ENCODE measurements around the gene OLIG3.

OLIG3 gene

GRCh38 chr6:137495703-137496336, 1.6 kb upstream of the OLIG3 start:
- DNase-seq = no peak

DNA sequence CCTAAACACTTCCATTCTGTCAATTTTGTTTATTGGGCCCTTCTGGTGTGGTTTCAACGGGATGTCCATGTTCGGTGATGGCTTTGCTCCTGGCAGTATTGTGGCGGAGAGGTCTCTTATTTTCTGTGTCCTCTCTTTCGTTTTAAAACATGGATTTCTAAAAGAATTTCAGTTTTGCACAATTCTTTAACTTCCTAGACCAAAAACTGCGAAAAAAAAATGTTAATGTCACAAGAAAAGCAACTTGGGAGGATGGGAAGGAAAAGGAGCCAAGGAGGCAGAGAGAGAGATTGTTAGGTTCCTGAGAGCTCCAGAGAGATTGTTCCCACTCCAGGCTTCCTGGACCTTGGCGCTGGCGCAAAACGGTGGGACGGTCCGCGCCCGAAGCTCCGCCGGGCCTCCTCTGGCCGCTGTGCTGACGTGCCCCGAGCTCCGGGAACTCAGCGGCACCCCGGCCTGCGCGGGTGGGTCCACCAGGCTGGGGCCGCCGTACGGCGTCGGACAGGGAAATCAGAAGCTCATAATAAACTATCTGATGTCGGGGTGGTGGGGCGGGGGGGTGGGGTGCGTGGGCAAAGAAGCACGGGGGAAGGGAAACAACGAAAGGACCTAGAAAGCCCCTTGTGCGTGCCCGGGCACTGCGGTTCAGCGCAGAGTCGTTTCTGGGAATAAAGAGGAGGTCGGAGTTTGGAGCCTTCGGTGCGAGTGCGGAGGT, 951 bp upstream of the OLIG3 start:
- no peak for DNase-seq

DNA sequence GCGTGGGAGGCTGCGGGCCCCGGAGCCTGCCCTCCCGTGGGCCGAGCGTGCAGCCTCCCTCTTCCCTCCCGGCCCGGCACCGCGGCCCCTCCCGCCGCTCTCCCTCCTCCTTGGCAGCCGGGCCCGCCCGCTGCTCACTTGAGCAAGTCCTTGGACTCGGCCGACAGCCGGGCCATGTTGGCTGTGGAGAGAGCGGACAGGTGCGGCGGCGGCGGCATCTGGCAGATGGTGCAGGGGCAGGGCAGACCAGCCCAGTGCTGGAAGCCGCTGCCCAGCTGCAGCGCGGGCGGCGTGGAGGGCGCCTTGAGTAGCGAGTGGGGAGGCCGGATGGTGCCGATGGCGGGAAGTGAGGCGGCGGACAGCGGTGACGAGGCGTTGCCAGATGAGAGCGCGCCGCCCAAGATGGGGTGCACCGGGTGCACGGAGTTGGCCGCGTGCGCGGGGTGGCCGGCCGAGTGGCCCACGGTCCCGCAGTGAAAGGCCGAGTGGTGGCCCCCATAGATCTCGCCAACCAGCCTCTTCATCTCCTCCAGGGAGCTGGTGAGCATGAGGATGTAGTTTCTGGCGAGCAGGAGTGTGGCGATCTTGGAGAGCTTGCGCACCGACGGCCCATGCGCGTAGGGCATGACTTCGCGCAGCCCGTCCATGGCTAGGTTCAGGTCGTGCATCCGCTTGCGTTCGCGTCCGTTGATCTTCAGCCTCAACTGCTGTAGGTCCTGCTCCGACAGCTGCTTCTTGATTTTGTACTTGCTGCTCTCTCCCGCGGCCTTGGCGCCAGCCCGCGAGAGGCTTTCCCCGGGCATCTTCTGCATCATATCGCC, 766 bp downstream of the OLIG3 start:
- DNase-seq = no peak

DNA sequence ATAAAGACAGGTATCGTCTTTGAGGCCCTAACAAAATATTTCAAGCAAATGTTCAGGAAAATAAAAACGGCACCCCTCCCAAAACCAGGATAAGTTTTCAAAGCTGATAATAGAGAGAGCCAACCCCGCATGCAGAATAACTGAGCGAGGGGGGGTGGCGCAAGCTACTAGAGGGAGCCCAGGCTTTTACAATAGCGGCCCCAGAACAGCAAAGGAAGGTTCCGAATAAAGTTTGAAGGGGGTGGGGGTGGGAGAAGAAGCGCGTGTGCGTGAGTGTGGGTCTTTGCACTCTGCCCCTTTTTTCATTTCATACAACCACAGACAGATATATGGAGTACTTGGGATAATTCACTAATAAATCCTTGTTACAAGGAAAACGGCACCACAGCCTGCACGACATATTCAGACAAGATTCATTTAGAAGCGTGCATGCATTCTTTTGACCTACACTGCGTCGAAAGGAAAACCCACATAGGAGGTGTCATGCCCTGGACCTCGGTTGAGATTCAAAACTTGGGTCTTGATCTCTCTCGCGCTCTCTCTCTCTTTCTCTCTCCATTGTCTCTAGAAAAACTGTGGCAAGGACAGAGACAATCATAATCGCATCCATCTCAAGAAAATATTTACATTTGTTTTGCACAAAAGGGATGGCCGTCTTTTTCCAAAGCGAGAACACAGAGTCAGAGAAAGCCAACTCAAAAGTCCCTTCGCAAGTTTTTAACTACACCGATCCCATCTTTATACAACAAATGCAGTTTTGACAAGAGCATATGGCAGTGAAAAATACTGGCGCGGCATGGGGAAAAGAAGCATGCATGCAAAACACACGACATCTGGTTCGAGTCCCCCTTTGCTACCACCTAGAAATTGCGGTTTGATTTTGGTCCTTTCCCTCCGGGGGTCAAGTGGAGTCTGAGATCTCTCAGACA, 1.6 kb downstream of the OLIG3 start:
- DNase-seq = no peak

DNA sequence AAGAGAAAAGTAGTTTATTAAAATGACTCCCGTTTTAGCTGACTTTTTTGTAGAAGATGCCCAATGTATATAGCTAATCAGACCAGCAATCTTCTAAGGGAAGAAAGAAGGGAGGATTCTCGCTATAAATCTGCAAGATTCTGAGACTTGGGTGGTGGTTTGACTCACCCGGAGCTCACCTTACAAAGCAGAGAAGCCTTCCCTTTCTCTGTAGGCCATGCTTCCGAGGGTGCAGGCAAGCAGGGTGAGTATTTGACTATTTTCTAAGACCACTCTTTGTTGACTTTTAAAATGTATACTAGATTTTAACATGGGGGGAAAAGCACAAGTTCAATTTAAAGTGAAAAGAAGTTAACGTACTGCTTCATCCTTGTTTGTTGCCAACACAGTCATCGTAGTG, 2.7 kb downstream of the OLIG3 start:
- no peak for DNase-seq

- DNase-seq = no peak
These were observed 3.2 kb downstream of the OLIG3 start for GRCh38 chr6:137490961-137491360.

DNA sequence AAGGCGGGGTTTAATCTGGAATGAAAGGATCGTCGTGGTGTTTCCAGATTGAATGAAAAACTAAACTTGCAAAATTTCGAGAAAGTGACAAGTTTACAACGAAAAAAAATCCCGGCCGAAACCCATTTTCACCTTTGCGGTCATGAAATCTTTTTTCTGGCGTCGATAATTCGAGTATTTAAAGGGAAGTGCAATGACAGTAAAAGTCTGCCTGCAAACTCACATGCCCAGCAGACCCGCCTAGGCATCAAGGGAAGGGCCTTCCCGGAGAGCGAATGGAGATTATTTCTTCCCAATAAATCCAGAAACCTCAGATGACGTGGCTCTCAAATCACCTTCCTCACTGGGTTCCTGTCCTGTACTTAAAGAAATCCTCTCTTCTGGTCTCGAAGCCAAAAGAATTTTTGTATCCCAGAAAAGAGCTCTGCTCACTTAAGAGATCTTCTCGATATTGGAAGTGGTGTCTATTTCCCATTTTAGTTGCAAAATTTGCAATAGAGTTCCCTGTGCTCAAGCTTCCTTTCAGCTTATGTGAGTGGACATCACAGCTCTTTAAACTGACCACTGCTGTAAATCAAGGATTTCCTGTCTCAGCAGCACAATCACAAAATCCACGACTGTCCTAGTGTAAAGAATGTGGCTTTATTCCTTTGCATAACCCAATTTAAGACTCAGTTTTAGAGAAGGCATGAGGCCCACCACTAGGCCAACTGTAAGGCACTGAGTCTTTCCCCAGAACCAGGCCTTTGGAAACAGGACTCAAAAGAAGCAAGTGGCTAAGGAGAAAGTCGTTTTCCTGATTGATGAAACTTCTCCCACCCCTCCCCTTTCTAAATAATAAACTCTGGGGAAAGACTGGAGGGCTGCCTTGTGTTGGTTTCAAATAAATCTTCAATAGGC, 3.9 kb downstream of the OLIG3 start:
- DNase-seq = no peak

DNA sequence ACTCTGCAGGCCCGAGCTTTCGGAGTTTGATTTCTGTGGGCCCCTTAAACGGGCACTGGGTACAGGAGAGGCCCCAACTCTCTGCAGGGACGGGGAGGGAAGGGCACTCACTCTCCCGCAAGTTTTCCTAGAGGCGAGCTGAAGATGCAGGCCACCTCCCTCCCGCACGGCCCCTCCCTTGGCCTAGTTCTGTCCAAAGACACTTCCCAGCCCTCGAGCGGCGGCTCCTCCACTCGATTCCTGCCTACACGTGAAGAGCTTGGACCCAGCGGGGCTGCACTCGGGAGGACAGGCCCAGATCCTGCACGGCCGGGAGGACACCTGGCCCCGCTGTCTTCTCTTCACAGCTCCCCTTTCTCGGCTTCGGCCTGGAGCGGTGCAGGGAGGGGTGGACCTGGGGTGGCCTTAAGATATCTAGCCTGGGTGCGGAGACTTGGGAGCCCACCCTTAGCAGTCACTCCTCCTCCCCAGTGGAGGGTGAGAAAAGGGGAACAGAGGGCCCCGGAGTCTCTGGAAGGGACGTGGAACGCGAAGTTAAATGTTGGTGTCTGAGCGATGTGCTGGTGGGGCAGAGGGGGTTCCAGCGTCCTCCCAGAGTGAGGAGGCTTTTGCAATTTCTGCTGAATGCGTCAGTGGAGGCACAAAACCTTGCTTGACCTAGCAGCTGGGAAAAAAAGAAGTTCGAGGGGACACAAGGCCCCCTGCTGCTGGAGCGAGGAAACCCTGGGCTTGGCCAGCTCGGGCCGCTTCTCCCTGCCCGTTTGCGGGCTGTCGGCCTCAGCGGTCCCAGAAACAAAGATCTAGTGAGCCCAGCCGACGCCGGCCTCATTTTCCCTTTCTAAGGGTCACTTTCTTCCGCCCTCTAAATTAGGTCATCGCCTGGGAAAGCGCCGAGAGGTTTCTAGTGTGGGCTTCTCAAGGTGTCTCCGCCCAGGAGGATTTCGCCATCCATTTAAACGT, 4.9 kb downstream of the OLIG3 start:
- DNase-seq = no peak

DNA sequence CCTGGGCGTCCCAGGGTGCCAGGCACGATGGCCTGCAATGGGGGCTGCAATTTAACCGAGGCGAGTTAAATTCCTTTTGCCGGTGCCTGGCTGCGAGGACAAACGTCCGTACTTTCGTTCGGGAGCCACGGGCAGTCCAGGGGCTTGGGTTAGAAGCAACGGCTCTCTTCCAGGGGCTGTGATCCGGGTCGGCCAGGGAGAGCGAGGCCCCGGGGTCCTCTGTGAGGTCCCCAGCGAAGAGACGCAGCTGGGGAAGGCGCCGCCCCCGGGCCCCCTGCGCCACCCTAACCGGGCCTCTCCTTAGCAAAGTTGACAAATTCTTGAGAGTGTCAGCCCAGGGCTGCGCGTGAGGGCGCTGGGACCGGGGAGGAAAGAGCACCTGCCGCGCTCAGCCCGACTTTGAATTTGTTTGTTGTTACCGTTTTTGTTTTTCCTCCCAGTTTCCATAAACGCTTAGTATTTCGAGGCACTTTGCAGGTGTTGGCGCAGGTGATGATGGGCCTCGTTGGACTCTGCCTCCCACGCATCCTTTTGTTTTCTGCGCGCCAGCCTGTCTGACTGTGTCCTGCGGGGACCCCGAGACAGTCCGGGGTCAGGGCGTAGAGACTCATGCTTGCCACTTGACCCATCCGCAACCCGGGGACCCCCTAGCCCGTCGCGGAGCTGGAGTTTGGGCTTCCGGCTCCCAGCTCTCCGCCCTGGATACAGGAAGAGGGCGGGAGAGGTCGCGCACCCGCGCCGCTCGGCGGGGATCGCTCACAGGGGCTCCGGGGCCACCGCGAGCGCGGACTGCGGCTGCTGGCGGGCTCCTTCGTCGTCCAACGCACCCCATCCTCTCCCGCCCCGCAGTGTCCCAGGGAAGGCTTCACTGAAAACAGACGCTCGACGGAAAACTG, 5.8 kb downstream of the OLIG3 start:
- DNase-seq = no peak

DNA sequence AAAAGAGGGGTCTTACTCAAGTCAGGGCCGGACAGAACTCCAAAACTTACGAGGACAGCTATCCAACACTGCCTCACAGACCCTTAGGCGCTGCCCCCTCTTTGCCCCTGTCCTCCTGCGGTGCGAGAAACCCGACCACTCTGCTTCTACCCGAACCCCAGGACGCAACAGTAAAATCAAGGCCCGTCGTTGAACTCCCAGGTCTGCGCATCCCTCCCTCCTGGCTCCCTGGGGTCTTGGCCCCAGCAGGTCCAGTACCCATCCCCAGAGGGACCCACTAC, 6.4 kb downstream of the OLIG3 start:
- DNase-seq = no peak

- no peak for DNase-seq
These were observed 6.9 kb downstream of the OLIG3 start for GRCh38 chr6:137487181-137487868.

- no peak for DNase-seq
These were observed 7.8 kb downstream of the OLIG3 start for GRCh38 chr6:137486416-137486815.

DNA sequence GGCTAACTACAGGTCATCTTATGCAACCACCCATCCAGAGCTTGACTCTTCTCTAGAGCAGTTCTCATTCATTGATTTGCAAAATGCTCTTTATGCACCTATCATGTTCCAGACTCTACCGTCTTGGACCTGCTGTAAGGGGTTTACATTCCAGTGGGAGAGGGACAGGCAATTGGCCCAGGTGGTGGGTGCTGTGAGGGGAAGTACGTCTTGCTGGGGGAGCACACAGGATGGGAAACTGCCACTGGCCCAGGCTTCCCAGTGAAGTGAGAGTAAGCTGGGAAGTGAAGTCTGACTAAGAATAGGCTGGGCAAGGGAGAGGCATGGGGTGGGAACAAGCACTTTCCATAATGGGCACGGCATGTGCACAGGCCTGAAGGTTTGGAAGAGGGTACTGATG, 13.8 kb downstream of the OLIG3 start:
- no peak for DNase-seq

DNA sequence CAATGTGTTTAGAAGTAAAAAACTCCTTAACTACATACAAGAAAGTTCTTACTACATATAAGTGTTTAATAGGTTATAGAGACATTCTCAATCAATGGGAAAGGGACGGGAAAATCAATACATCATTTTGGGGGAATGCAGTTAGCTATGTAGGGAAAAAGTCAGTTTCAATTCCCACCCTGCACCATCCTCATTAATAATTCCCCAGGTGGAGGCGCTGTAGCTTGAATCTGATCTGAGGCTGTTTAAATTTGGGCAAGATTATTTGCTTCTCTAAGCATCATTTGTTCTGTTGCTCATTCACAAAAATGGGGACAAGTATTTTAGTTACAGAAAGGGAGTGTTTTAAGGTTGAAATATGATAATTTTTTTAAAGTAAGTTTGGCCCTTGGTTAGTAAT, 19.1 kb downstream of the OLIG3 start:
- no peak for DNase-seq

- no peak for DNase-seq
These were observed 20.6 kb downstream of the OLIG3 start for GRCh38 chr6:137473598-137473997.

DNA sequence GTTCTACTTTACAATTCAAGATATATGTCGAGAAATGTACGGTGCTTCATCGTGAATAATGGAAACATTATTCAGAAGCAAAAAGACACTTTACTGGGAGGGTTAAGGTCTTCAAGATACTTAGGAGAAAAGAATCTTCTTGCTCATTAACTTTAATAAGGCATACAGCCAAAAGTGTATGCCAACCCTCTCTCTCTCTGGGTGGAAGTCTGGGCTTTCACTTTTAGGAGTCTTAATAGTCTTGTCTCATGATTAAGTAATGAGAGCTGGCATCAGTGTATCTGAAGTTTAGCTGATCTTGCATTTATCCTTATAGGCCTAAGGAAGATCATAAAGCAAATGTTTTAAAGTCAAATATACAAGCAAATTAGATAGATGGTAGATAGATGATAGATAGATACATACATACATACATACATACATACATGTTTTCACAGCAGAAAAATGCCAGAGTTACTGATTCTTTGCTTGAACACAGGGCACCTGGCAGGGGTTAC, 21.5 kb downstream of the OLIG3 start:
- DNase-seq = no peak

DNA sequence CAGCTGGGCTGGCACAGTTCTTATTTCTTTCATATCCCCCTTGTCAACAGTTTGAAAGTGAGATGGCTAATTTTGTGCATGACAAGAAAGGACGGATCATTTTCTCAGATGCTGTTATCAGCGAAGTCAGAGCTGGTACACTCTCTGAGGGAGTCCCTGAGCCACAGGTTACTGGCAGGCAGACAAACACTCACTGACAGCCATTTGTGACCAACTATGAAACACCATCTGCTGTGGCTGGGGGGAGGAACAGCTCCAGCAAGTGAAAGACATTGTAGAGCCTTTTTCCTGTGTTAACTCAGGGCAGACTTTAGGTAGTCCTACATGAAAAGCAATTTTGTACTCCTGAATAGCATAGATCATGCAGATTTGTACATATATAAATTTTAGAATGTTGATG, 22.2 kb downstream of the OLIG3 start:
- DNase-seq = no peak

GRCh38 chr6:137471497-137471896, 22.7 kb downstream of the OLIG3 start:
- DNase-seq = no peak

DNA sequence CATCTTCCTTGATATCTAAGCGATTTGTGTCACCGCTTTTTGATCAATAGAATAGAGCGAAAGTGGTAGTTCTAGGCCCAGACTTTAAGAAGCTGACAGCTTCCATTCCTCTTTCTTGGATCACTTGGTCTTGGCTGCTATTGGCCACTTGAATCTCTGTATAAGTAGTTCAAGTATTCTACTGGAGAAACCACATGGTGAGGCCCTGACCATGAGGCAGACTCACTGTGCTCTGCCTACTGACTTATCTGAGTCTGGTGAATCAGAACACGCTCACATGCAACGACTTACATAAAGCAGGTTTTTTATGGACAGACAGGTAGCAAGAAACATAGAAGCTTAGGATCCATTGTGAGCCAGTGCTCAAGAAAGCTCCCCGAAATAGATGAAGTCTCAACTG, 27.0 kb downstream of the OLIG3 start:
- no peak for DNase-seq

All from CD4-positive, alpha-beta T cell treated with Interferon alpha-2 for 1 hour (primary cell).